SU-DHL-6 (cell line): Measurements from ENCODE around the gene DCTPP1.
"Not testable (repeated sequence)": the region's sequence is repeated elsewhere in the genome, so short reads cannot be mapped to it uniquely, and the experiment has no call there.

Experiments used
- H2AFZ ChIP-seq: fragments of 200-600 bp; sonication (generic); 2 replicates; pipeline ENCODE4 v1.6.1; 2014; ENCODE audit warnings: low read depth, mild to moderate bottlenecking, moderate library complexity, mixed read lengths, antibody characterized with exemption, low read length; ENCODE audit not compliant: severe bottlenecking
- H3F3A ChIP-seq: fragments of 200-600 bp; shearing (Covaris generic); 2 replicates; pipeline ENCODE4 v1.6.0; 2016; ENCODE audit warnings: antibody characterized with exemption, mild to moderate bottlenecking; ENCODE audit not compliant: insufficient read depth
- H3K27ac ChIP-seq: fragments of 200-600 bp; sonication (generic); 2 replicates; pipeline ENCODE4 v1.5.1; 2016; ENCODE audit warnings: low read depth, mild to moderate bottlenecking, low read length, moderate library complexity, mixed read lengths
- H3K27me3 ChIP-seq: fragments of 200-600 bp; sonication (generic), shearing (Covaris generic); 2 replicates; pipeline ENCODE4 v1.6.0; 2014; ENCODE audit warnings: mild to moderate bottlenecking, low read length
- H3K36me3 ChIP-seq: fragments of 200-600 bp; sonication (generic); 2 replicates; pipeline ENCODE4 v1.6.1; 2014; ENCODE audit warnings: mild to moderate bottlenecking, low read length, mixed read lengths
- H3K4me2 ChIP-seq: fragments of 300-600, 200-600 bp; shearing (Covaris generic), sonication (generic); 2 replicates; pipeline ENCODE4 v1.6.0; 2014; ENCODE audit warnings: low read length, low read depth, mild to moderate bottlenecking; ENCODE audit not compliant: poor library complexity, severe bottlenecking
- H3K4me3 ChIP-seq: fragments of 200-600 bp; sonication (generic); 2 replicates; pipeline ENCODE4 v1.5.1; 2014; ENCODE audit warnings: antibody characterized with exemption, low read length, mild to moderate bottlenecking, mixed read lengths; ENCODE audit not compliant: insufficient read depth, poor library complexity, severe bottlenecking
- H3K79me2 ChIP-seq: fragments of 200-600 bp; sonication (generic); 2 replicates; pipeline ENCODE4 v1.6.1; 2014; ENCODE audit warnings: mild to moderate bottlenecking, low read length, moderate library complexity; ENCODE audit not compliant: insufficient read depth
- H3K9ac ChIP-seq: fragments of 200-600 bp; sonication (generic); 2 replicates; pipeline ENCODE4 v1.7.0; 2014; ENCODE audit warnings: mild to moderate bottlenecking, low read length
- H3K9me2 ChIP-seq: fragments of 200-600 bp; sonication (generic); replicated peaks from 2 replicates; pipeline ENCODE4 v1.6.1; 2014; ENCODE audit warnings: low read length; ENCODE audit not compliant: insufficient read depth
- H3K9me3 ChIP-seq: fragments of 200-600 bp; sonication (generic); 2 replicates; pipeline ENCODE4 v1.6.1; 2014; ENCODE audit warnings: low read length, mixed read lengths; ENCODE audit not compliant: insufficient read depth
- H4K20me1 ChIP-seq: fragments of 200-600 bp; sonication (generic); 2 replicates; pipeline ENCODE4 v1.6.1; 2014; ENCODE audit warnings: low read depth, mild to moderate bottlenecking, antibody characterized with exemption, low read length, moderate library complexity, mixed read lengths
- EZH2phosphoT487 ChIP-seq: fragments of 200-600 bp; sonication (generic), shearing (Covaris generic); conservative IDR thresholded peaks from 2 replicates; pipeline ENCODE4 v1.6.1; 2018; ENCODE audit warnings: mild to moderate bottlenecking, antibody characterized with exemption, low read length, moderate library complexity, mixed read lengths
- TF ChIP-seq, protein P1 (sequence below): fragments of 200-600 bp; sonication (generic); IDR thresholded peaks from one replicate; pipeline ENCODE4 v1.5.1; 2017; ENCODE audit warnings: antibody characterized with exemption, mild to moderate bottlenecking, low read length, moderate library complexity; ENCODE audit not compliant: insufficient read depth, poor library complexity, severe bottlenecking

Gene DCTPP1

DNA sequence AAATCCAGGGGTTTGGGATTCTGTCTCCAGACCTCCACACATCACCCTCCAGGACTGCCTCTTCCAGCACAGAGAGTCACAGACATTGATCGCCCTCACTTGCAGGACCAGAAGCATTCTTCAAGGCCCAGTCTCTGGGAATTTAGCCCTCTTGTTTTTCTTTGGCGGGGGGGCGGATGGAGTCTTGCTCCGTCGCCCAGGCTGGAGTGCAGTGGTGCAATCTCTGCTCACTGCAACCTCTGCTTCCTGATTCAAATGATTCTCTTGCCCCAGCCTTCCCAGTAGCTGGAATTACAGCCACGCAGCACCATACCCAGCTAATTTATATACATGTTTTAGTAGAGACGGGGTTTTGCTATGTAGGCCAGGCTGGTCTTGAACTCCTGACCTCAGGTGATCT, 34.2 kb upstream of the DCTPP1 start:
- TF ChIP-seq EZH2phosphoT487 = no peak
- TF ChIP-seq, protein P1, sequence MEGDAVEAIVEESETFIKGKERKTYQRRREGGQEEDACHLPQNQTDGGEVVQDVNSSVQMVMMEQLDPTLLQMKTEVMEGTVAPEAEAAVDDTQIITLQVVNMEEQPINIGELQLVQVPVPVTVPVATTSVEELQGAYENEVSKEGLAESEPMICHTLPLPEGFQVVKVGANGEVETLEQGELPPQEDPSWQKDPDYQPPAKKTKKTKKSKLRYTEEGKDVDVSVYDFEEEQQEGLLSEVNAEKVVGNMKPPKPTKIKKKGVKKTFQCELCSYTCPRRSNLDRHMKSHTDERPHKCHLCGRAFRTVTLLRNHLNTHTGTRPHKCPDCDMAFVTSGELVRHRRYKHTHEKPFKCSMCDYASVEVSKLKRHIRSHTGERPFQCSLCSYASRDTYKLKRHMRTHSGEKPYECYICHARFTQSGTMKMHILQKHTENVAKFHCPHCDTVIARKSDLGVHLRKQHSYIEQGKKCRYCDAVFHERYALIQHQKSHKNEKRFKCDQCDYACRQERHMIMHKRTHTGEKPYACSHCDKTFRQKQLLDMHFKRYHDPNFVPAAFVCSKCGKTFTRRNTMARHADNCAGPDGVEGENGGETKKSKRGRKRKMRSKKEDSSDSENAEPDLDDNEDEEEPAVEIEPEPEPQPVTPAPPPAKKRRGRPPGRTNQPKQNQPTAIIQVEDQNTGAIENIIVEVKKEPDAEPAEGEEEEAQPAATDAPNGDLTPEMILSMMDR = no peak
- no peak overlapping the region for H3K4me3 ChIP-seq
- H3K27me3 ChIP-seq = no peaks in the 10 kb centered on the region
- H3K9me3 ChIP-seq = no peaks in the 10 kb centered on the region
- H3K9me2 ChIP-seq = no peaks in the 10 kb centered on the region
- H3K4me2 ChIP-seq = no peak overlapping the region
- no peak overlapping the region for H2AFZ ChIP-seq
- H3K79me2 ChIP-seq = no peaks in the 10 kb centered on the region
- peak overlapping the region; percentile 98 for H3K27ac ChIP-seq
- no peaks in the 10 kb centered on the region for H4K20me1 ChIP-seq
- H3K36me3 ChIP-seq = no peaks in the 10 kb centered on the region
- peaks cover 68% of the 10 kb centered on the region for H3F3A ChIP-seq
- H3K9ac ChIP-seq = peak overlapping the region; percentile 6; the same call in 1 of the 2 replicates

DNA sequence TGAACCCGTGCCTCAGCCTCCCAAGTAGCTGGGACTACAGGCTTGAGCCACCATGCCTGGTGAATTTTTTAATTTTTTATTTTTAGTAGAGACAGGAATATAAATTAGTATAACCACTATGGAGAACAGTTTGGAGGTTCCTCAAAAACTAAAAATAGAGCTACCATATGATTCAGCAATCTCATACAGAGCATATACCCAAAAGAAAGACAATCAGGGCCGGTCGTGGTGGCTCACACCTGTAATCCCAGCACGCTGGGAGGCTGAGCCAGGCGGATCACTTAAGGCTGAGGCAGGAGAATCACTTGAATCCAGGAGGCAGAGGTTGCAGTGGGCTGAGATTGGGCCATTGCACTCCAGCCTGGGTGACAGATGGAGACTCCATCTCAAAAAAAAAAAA, 31.6 kb upstream of the DCTPP1 start:
- H4K20me1 ChIP-seq, H3K36me3 ChIP-seq, H3K79me2 ChIP-seq, H3K9me3 ChIP-seq, H3K27me3 ChIP-seq, H3K4me3 ChIP-seq, H3K9me2 ChIP-seq, H2AFZ ChIP-seq: not testable (repeated sequence)
- Histone ChIP-seq H3K9ac (peak overlapping the region; percentile 25), H3F3A (peaks cover 77% of the 10 kb centered on the region), H3K4me2 (peak overlapping the region; percentile 56), H3K27ac (peak overlapping the region; percentile 98)

DNA sequence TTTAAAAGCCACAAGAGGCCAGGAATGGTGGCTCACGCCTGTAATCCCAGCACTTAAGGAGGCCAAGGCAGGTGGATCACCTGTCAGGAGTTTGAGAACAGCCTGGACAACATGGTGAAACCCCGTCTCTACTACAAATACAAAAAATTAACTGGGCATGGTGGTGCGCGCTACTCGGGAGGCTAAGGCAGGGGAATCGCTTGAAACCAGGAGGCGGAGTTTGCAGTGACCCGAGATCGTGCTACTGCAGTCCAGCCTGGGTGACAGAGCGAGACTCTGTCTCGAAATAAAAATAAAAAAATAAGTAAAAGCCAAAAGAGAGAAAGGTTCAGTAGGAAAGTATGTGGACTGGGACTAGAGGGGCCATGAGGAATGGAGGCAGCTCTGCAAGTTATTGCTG, 29.6 kb upstream of the DCTPP1 start:
- H3K4me3 ChIP-seq = peak overlapping the region; percentile 42

More for the DNA sequence above, 29.6 kb upstream of the DCTPP1 start:
- Histone ChIP-seq H3K9ac (peak overlapping the region; percentile 71), H4K20me1 (no peaks in the 10 kb centered on the region), H3K4me2 (peak overlapping the region; percentile 72), H3F3A (peaks cover 94% of the 10 kb centered on the region), H3K27me3 (no peaks in the 10 kb centered on the region), H3K36me3 (no peaks in the 10 kb centered on the region), H3K9me3 (no peaks in the 10 kb centered on the region), H3K79me2 (peaks cover 4% of the 10 kb centered on the region; the same call in 1 of the 2 replicates), H3K27ac (peak overlapping the region; percentile 98), H3K9me2 (no peaks in the 10 kb centered on the region), H2AFZ (no peak overlapping the region)
- no peak for TF ChIP-seq EZH2phosphoT487
- TF ChIP-seq, protein P1 = no peak
